Measurements from ENCODE around the gene FDXR. TPM values are rescaled to one million over a fixed set of nuclear protein-coding genes. Genes with fewer than 3 reads are reported as not detected.
A peak's percentile ranks its signal among the peaks of the same experiment; 100 is the strongest.

FDXR gene
- total RNA-seq, 1 donor from 2014 or later = 93.1 TPM

- TF ChIP-seq, protein P1, sequence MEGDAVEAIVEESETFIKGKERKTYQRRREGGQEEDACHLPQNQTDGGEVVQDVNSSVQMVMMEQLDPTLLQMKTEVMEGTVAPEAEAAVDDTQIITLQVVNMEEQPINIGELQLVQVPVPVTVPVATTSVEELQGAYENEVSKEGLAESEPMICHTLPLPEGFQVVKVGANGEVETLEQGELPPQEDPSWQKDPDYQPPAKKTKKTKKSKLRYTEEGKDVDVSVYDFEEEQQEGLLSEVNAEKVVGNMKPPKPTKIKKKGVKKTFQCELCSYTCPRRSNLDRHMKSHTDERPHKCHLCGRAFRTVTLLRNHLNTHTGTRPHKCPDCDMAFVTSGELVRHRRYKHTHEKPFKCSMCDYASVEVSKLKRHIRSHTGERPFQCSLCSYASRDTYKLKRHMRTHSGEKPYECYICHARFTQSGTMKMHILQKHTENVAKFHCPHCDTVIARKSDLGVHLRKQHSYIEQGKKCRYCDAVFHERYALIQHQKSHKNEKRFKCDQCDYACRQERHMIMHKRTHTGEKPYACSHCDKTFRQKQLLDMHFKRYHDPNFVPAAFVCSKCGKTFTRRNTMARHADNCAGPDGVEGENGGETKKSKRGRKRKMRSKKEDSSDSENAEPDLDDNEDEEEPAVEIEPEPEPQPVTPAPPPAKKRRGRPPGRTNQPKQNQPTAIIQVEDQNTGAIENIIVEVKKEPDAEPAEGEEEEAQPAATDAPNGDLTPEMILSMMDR (IDR thresholded peaks at IDR 0.05) = no peak
- H3K4me1 ChIP-seq = peaks cover 8 to 15% of the 10 kb centered on the region in 2 donors
- no peak for DNase-seq (ENCODE audit: low spot score in 2 of 2)
- H3K27ac ChIP-seq = no peak overlapping the region
- H3K4me3 ChIP-seq = peak overlapping the region; percentile 43 to 56
- intact Hi-C loops (cut with DNase I) = no loop called here
- H3K27me3 ChIP-seq = peaks cover 12% of the 10 kb centered on the region
- H3K36me3 ChIP-seq = no peaks in the 10 kb centered on the region
- no peaks in the 10 kb centered on the region for H3K9me3 ChIP-seq
Measured at GRCh38 chr17:74860229-74860871, 12.4 kb downstream of the FDXR start.

- Histone ChIP-seq H3K27ac (no peak within 1 kb of the TSS), H3K36me3 (no peaks in the 10 kb centered on the region), H3K27me3 (peaks cover 12% of the 10 kb centered on the region), H3K4me1 (peaks cover 8 to 15% of the 10 kb centered on the region in 2 donors), H3K9me3 (no peaks in the 10 kb centered on the region), H3K4me3 (peak within 1 kb of the TSS; percentile 43 to 56)
- intact Hi-C loops (cut with DNase I) = no loop called here
- TF ChIP-seq, protein P1 (IDR thresholded peaks at IDR 0.05) = peak; percentile 12 to 23 (median 14)
- no peak for DNase-seq (ENCODE audit: low spot score in 2 of 2)
Measured at GRCh38 chr17:74859459-74860228, 13.2 kb downstream of the FDXR start, which contains the start of gene GRIN2C. Gene GRIN2C (minus strand): TSS chr17:74859885. CDS start chr17:74855092, 4,793 bp downstream.

DNA sequence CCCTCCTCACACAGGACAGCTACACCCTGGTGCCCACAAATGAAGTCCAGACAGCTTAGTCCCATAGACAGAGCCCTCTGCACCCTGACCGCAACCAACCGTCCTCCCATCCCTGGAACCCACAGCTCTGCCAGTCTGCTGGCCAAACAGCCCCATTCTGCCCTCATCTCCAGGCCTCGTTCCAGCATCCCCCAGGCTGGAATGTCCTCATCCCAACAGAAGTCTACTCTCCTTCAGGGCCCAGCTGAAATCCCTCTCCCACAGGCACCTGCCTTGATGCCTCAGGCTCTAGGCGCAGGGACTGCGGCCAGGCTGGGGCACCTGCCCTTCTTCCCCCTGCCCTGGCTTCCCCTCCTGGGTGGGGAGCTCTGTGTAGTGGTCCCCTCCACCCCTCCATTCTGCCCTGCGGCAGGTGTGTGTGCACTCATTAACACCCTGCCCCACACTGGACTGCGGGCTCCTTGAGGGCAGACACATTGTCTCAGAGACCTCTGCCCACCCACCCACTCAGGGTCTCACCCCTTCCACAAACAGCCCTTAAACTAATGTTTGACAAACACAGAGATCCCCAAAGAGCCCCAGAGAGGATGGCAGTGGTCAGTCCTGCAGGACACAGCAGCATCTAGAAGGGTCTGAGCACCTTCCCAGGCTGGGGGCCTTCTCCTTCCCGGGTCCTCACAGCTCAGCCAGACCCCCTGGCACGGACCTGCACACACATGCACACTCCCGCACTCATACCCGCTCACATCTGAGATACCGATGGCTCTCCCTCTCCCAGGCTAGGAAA lies 13.9 kb downstream of the FDXR start:
- intact Hi-C loops (cut with DNase I) = no loop called here
- Histone ChIP-seq H3K4me1 (peaks cover 8 to 15% of the 10 kb centered on the region in 2 donors), H3K27ac (no peak overlapping the region), H3K36me3 (no peaks in the 10 kb centered on the region), H3K9me3 (no peaks in the 10 kb centered on the region), H3K27me3 (peaks cover 12% of the 10 kb centered on the region), H3K4me3 (no peak overlapping the region)
- DNase-seq (ENCODE audit: low spot score in 2 of 2) = no peak
- TF ChIP-seq, protein P1 (IDR thresholded peaks at IDR 0.05) = no peak

DNA sequence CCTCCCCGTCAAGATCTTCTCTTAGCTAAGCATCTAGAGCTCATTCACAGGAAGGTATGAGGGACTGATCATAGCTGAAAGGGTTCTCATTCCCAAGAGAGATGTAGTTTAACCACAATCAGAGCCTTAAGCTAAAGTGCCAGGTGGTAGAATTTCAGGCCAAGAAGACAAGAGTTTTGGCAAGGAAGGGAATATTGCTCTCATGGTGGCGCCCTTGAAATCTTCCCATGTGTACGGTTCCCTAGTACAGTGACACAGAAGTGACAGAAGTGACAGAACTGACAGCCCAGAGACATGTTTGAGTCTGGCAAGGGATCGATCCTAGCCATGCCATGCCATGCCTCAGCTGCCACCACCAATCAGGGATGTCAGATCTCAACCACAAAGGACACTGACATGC lies 15.6 kb downstream of the FDXR start:
- Histone ChIP-seq H3K4me3 (no peak overlapping the region), H3K27ac (no peak overlapping the region), H3K27me3 (peaks cover 17% of the 10 kb centered on the region), H3K4me1 (peaks cover 8 to 15% of the 10 kb centered on the region in 2 donors), H3K9me3 (no peaks in the 10 kb centered on the region), H3K36me3 (no peaks in the 10 kb centered on the region)
- no peak for DNase-seq (ENCODE audit: low spot score in 2 of 2)
- TF ChIP-seq, protein P1 (IDR thresholded peaks at IDR 0.05) = no peak
- intact Hi-C loops (cut with DNase I) = no loop called here

DNA sequence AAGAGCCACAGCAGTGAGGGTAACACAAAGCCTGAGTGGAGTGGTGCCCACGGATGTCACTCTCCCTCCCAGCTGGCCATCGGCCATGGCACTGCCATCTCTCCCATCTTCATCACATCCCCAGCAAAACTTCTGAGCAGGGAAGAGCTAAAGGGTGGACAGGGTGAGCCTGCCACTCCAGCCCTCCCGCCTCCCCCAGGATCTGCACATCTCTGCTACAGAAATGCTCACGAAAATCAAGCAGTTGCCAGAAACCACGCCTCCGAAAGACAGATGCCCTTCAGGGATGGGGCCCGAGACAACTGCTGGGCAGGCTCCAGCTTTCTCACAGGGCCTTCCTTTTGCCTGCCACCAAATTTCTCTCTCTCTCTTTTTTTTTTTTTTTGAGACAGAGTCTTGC lies 16.7 kb downstream of the FDXR start:
- Histone ChIP-seq H3K4me3 (no peak overlapping the region), H3K4me1 (peaks cover 3 to 9% of the 10 kb centered on the region in 2 donors)
- TF ChIP-seq, protein P1 (IDR thresholded peaks at IDR 0.05) = no peak

More for the DNA sequence above, 16.7 kb downstream of the FDXR start:
- no peak for DNase-seq (ENCODE audit: low spot score in 2 of 2)
- no peaks in the 10 kb centered on the region for H3K36me3 ChIP-seq
- no peaks in the 10 kb centered on the region for H3K9me3 ChIP-seq
- intact Hi-C loops (cut with DNase I) = no loop called here
- H3K27ac ChIP-seq = no peak overlapping the region
- H3K27me3 ChIP-seq = peaks cover 25% of the 10 kb centered on the region
